ENCODE data around the gene ZNF30. TPM values are rescaled to one million over a fixed set of nuclear protein-coding genes. Genes with fewer than 3 reads are reported as not detected.

The ZNF30 gene
- total RNA-seq, 1 experiment from 2014 or later = 8.3 TPM

GRCh38 chr19:34900245-34900644 lies 26.5 kb upstream of the ZNF30 start:
- Histone ChIP-seq H3K9ac (ENCODE audit: extremely low read depth, insufficient read length, low read length) (no peak overlapping the region), H3K23ac (ENCODE audit: insufficient read length, low read depth, low read length) (no peak overlapping the region), H2BK12ac (ENCODE audit: insufficient read length, low read depth, low read length) (no peak overlapping the region), H3K14ac (ENCODE audit: insufficient read depth, low read length) (no peak overlapping the region), H2BK5ac (ENCODE audit: insufficient read length, low read length) (no peak overlapping the region), H2BK120ac (ENCODE audit: low read depth, low read length, poor library complexity, severe bottlenecking) (no peak overlapping the region), H2BK20ac (ENCODE audit: low read depth, low read length, poor library complexity, severe bottlenecking) (no peak overlapping the region), H3K79me1 (ENCODE audit: insufficient read depth, low read depth, low read length, poor library complexity, severe bottlenecking) (no peaks in the 10 kb centered on the region), H4K8ac (replicated peaks; ENCODE audit: insufficient read length, low read depth, low read length) (no peak overlapping the region), H2AK5ac (ENCODE audit: insufficient read length, low read length) (no peak overlapping the region), H3K4ac (ENCODE audit: low read depth, low read length) (no peak overlapping the region), H4K91ac (ENCODE audit: insufficient read length, low read depth, low read length) (no peak overlapping the region), H2BK15ac (ENCODE audit: low read depth, low read length) (no peak overlapping the region), H2AFZ (ENCODE audit: low read length) (no peak overlapping the region), H3K18ac (ENCODE audit: insufficient read length, low read depth, low read length) (no peak overlapping the region), H3K27ac (ENCODE audit: insufficient read length, low read depth, low read length) (no peak overlapping the region), H3K23me2 (ENCODE audit: insufficient read length, low read depth, low read length, poor library complexity, severe bottlenecking) (peaks cover 6% of the 10 kb centered on the region), H3K9me3 (ENCODE audit: control insufficient read depth, low read depth, low read length) (no peaks in the 10 kb centered on the region), H3K79me2 (ENCODE audit: insufficient read depth, low read length) (no peaks in the 10 kb centered on the region), H4K5ac (ENCODE audit: insufficient read length, low read depth, low read length) (no peak overlapping the region), H3T11ph (ENCODE audit: low read length) (no peak overlapping the region), H3K4me1 (ENCODE audit: insufficient read depth, low read length) (no peaks in the 10 kb centered on the region), H3K4me2 (ENCODE audit: insufficient read depth, insufficient read length, low read length) (no peak overlapping the region), H4K20me1 (ENCODE audit: control insufficient read depth, insufficient read depth, insufficient read length) (no peaks in the 10 kb centered on the region), H3K27me3 (ENCODE audit: insufficient read depth, low read length) (peaks cover 2% of the 10 kb centered on the region; the same call in 1 of the 2 replicates), H3K56ac (ENCODE audit: insufficient read length, low read depth, low read length) (no peak overlapping the region)
- peaks cover 0 to 15% of the 10 kb centered on the region in 2 experiments; a peak in 3 of 5 replicates for H3K9me3 Mint-ChIP-seq
- no peak for TF ChIP-seq CTCF (conservative IDR thresholded peaks at IDR 0.05)
- no peaks in the 10 kb centered on the region for H3K36me3 Mint-ChIP-seq (ENCODE audit: insufficient read depth in 1 of 3, low read depth in 3 of 3)
- H3K27me3 Mint-ChIP-seq (ENCODE audit: low read depth) = peaks cover 52% of the 10 kb centered on the region
- no peak for DNase-seq
- no CpG with 5 or more reads among the region's 2 CpGs for WGBS (ENCODE audit: extremely low coverage, insufficient read length, low lambda C conversion rate)
- peaks cover 3 to 6% of the 10 kb centered on the region in 2 experiments for H3K4me1 Mint-ChIP-seq
- no peak overlapping the region for H3K4me3 Mint-ChIP-seq
- no peak overlapping the region for H3K27ac Mint-ChIP-seq

Data from H9 (cell line).